HepG2 (cell line): ENCODE results near the gene TMEM33. TPM values are rescaled to one million over a fixed set of nuclear protein-coding genes. Genes with fewer than 3 reads are reported as not detected.

Experiments used
- ATAC-seq: fragments of 200-7000 bp; cut with Tn5 transposase; 3 replicates; pipeline ENCODE4 v1.9.1; 2020; ENCODE audit warnings: mild to moderate bottlenecking, moderate library complexity
- BruUV-seq: library from RNA; stranded (reverse); fragments of 400-500 nt; replicated peaks from 2 replicates; lab custom pipeline; 2021; lab: Mats Ljungman, UMichigan
- CTCF ChIA-PET: fragments of 300-600 bp; formaldehyde crosslinking; extraction: SDS; loops from one replicate; lab custom pipeline; 2021; ENCODE audit warnings: low total read pairs, inconsistent platforms, low intra/inter-chr PET ratio; lab: Yijun Ruan, JAX
- POLR2A ChIA-PET: fragments of 350-600 bp; sonication (Branson Sonifier 250); formaldehyde crosslinking; loops from one replicate; lab custom pipeline; 2020; ENCODE audit warnings: antibody characterized with exemption, inconsistent platforms; lab: Yijun Ruan, JAX
- DNase-seq: peaks from one replicate; pipeline ENCODE4 v3.0.0-alpha.2; 2015; ENCODE audit warnings: low spot score
- FAIRE-seq: peaks from 3 replicates; lab custom pipeline; 2011; peaks lifted over from hg19 to GRCh38; lab: Jason Lieb, UNC
- H2AFZ ChIP-seq: one replicate; pipeline ENCODE4 v1.6.1; 2011; ENCODE audit warnings: low read length, inconsistent platforms
- H3K27ac ChIP-seq: fragments of 300-600 bp; 3 replicates; pipeline ENCODE4 v1.8.0; 2011; ENCODE audit warnings: mixed run types, mild to moderate bottlenecking, mixed read lengths, low read length, inconsistent platforms; ENCODE audit not compliant: insufficient read depth; ENCODE audit errors: extremely low read length
- H3K27me3 ChIP-seq, 2 experiments: fragments of 200-600 bp in 1 of 2; 2 replicates in 1 of 2; 3 replicates in 1 of 2; pipeline versions ENCODE4 v1.6.0 to v1.8.0; 2011; ENCODE audit warnings: low read length in 2 of 2, mild to moderate bottlenecking in 2 of 2, moderate library complexity in 2 of 2, inconsistent platforms in 1 of 2; ENCODE audit not compliant: insufficient read depth in 2 of 2, control insufficient read depth in 1 of 2
- H3K36me3 ChIP-seq, 2 experiments: fragments of 200-600 bp in 1 of 2; replicated peaks in 1 of 2; 2 replicates in 1 of 2; 3 replicates in 1 of 2; pipeline versions ENCODE4 v1.5.1 to v1.8.0; 2011; ENCODE audit warnings: low read length in 2 of 2, inconsistent platforms in 1 of 2; ENCODE audit not compliant: insufficient read depth in 2 of 2, control insufficient read depth in 1 of 2
- H3K4me1 ChIP-seq: 2 replicates; pipeline ENCODE4 v1.5.1; 2012; ENCODE audit warnings: low read length, inconsistent platforms; ENCODE audit not compliant: insufficient read depth
- H3K4me2 ChIP-seq: 2 replicates; pipeline ENCODE4 v1.6.0; 2011; ENCODE audit warnings: low read depth, low read length, inconsistent platforms
- H3K4me3 ChIP-seq, 3 experiments: fragments of 200-600 bp in 1 of 3; sonication (generic), shearing (Covaris generic) in 1 of 3; replicated peaks in 1 of 3; 2 replicates each; pipeline ENCODE4 v1.5.1; 2011 to 2016; ENCODE audit warnings: low read length in 3 of 3, inconsistent platforms in 2 of 3, low read depth in 2 of 3, mild to moderate bottlenecking in 2 of 3, control low read depth in 1 of 3, mixed read lengths in 1 of 3; ENCODE audit not compliant: insufficient read depth in 1 of 3
- H3K79me2 ChIP-seq: one replicate; pipeline ENCODE4 v1.6.1; 2011; ENCODE audit warnings: low read length, inconsistent platforms; ENCODE audit not compliant: insufficient read depth
- H3K9ac ChIP-seq: 2 replicates; pipeline ENCODE4 v1.6.0; 2011; ENCODE audit warnings: mild to moderate bottlenecking, low read depth, low read length, inconsistent platforms; ENCODE audit not compliant: insufficient read depth
- H3K9me3 ChIP-seq: 2 replicates; pipeline ENCODE4 v1.5.1; 2012; ENCODE audit warnings: mild to moderate bottlenecking, low read length
- H4K20me1 ChIP-seq: 2 replicates; pipeline ENCODE4 v1.6.0; 2011; ENCODE audit warnings: inconsistent platforms, mild to moderate bottlenecking, low read length, moderate library complexity; ENCODE audit not compliant: insufficient read depth
- BRF2 ChIP-seq: sonication (generic); formaldehyde crosslinking; IDR thresholded peaks from 2 replicates; pipeline ENCODE4 v1.8.1; 2022; ENCODE audit warnings: mild to moderate bottlenecking, missing genetic modification reagents
- KDM5B ChIP-seq: sonication (generic); formaldehyde crosslinking; IDR thresholded peaks from 2 replicates; pipeline ENCODE4 v1.4.0; 2020; ENCODE audit warnings: missing genetic modification reagents, mild to moderate bottlenecking, borderline replicate concordance
- MXD4 ChIP-seq: IDR thresholded peaks from 2 replicates; pipeline ENCODE4 v1.6.1; 2016; ENCODE audit warnings: mild to moderate bottlenecking, missing biosample characterization, missing genetic modification reagents
- RXRA ChIP-seq: sonication (generic); formaldehyde crosslinking; IDR thresholded peaks from 2 replicates; pipeline ENCODE4 v1.5.1; 2020; ENCODE audit warnings: missing genetic modification reagents
- SNAI1 ChIP-seq: sonication (generic); formaldehyde crosslinking; IDR thresholded peaks from 2 replicates; pipeline ENCODE4 v1.5.0; 2020; ENCODE audit warnings: mild to moderate bottlenecking, missing genetic modification reagents, borderline replicate concordance
- SP2 ChIP-seq: sonication (generic); formaldehyde crosslinking; IDR thresholded peaks from 2 replicates; pipeline ENCODE4 v1.5.1; 2020; ENCODE audit warnings: mild to moderate bottlenecking, missing genetic modification reagents
- SRF ChIP-seq: IDR thresholded peaks from 2 replicates; pipeline ENCODE4 v1.6.1; 2011; ENCODE audit warnings: mild to moderate bottlenecking, low read depth, low read length, moderate library complexity
- STAG1 ChIP-seq: sonication (generic); formaldehyde crosslinking; IDR thresholded peaks from 2 replicates; pipeline ENCODE4 v1.4.0; 2020; ENCODE audit warnings: missing genetic modification reagents
- ZIK1 ChIP-seq: sonication (generic); formaldehyde crosslinking; IDR thresholded peaks from 2 replicates; pipeline ENCODE4 v1.5.0; 2020; ENCODE audit warnings: mild to moderate bottlenecking, low read depth, missing genetic modification reagents, borderline replicate concordance
- ZNF160 ChIP-seq: sonication (generic); formaldehyde crosslinking; IDR thresholded peaks from 2 replicates; pipeline ENCODE4 v1.8.0; 2022; ENCODE audit warnings: mild to moderate bottlenecking, inconsistent platforms, missing genetic modification reagents
- ZNF317 ChIP-seq: sonication (generic); formaldehyde crosslinking; IDR thresholded peaks from 2 replicates; pipeline ENCODE4 v1.5.0; 2020; ENCODE audit warnings: mild to moderate bottlenecking, missing genetic modification reagents
- ZNF337 ChIP-seq: sonication (generic); formaldehyde crosslinking; IDR thresholded peaks from 2 replicates; pipeline ENCODE4 v1.5.1; 2020; ENCODE audit warnings: missing genetic modification reagents, low read depth, mild to moderate bottlenecking, borderline replicate concordance
- ZNF414 ChIP-seq: sonication (generic); formaldehyde crosslinking; IDR thresholded peaks from 2 replicates; pipeline ENCODE4 v1.5.0; 2020; ENCODE audit warnings: missing genetic modification reagents
- ZNF616 ChIP-seq: sonication (generic); formaldehyde crosslinking; IDR thresholded peaks from 2 replicates; pipeline ENCODE4 v1.5.0; 2020; ENCODE audit warnings: low read depth, mild to moderate bottlenecking, missing genetic modification reagents
- ZNF670 ChIP-seq: sonication (generic); formaldehyde crosslinking; IDR thresholded peaks from 2 replicates; pipeline ENCODE4 v1.8.0; 2022; ENCODE audit warnings: mild to moderate bottlenecking, missing genetic modification reagents, borderline replicate concordance
- ZNF7 ChIP-seq: IDR thresholded peaks from 2 replicates; pipeline ENCODE4 v1.6.1; 2016; ENCODE audit warnings: missing biosample characterization, missing genetic modification reagents
- WGBS: methylation state at CpG from one replicate; pipeline ENCODE4 v1.1.6; 2017; ENCODE audit warnings: low lambda C conversion rate; 5-methylcytosine and 5-hydroxymethylcytosine counted together
- in situ Hi-C: cut with HindIII; loops from 2 replicates; pipeline ENCODE4 v1.10.0; 2017; ENCODE audit warnings: low pct_unique_long_range_greater_than_20kb; ENCODE audit not compliant: extremely low pct_ligation_motif_present
- intact Hi-C: fragments of 100-400 bp; cut with micrococcal nuclease; formaldehyde crosslinking; loops from one replicate; pipeline ENCODE4 v1.10.0; 2022; ENCODE audit not compliant: unreplicated experiment
- polyA plus RNA-seq, 8 experiments: library from polyadenylated mRNA; depleted of rRNA in 3 of 8; stranded (reverse) in 7 of 8; unstranded in 1 of 8; fragments of >200 nt; fragmentation: Illumina TruSeq in 4 of 8; extraction: Trizol in 4 of 8; gene quantifications; 2 replicates each; pipeline versions ENCODE4 v1.2.1 to v1.2.3, GENCODE V29; 2011 to 2016; ENCODE audit warnings: low read depth in 4 of 8, missing spikeins in 1 of 8, mixed read lengths in 1 of 8; ENCODE audit not compliant: insufficient read depth in 1 of 8
- total RNA-seq, 5 experiments: library from RNA; depleted of rRNA; stranded (reverse); fragments of >200 nt; fragmentation: Illumina TruSeq; extraction: Trizol; gene quantifications; 2 replicates each; pipeline ENCODE4 v1.2.3, GENCODE V29; 2016; ENCODE audit warnings: low read depth in 1 of 5

TMEM33 gene
- total and polyA plus RNA-seq, 2 of the 13 experiments (the other 11 are each of a cell fraction or from before 2014, with no cell fraction given), result 36.1 to 66.6 TPM

- no peak overlapping the region for H3K4me2 ChIP-seq
- DNase-seq, result no peak
- H3K4me1 ChIP-seq, result peaks cover 11% of the 10 kb centered on the region
- in situ Hi-C loops, result loop anchor here (5.0 to 10.0 kb wide), 2 partner anchors 196 to 624 kb away; no protein-coding TSS in a partner anchor
- no peaks in the 10 kb centered on the region for H3K27me3 ChIP-seq
- 12% methylated on average over 1 of the region's 1 CpG for WGBS
- H4K20me1 ChIP-seq, result no peaks in the 10 kb centered on the region
- no peak for FAIRE-seq
- TF ChIP-seq ZNF337 (CRISPR knock-in tag) (no peak), ZNF317 (CRISPR knock-in tag) (no peak), SRF (no peak), SP2 (CRISPR knock-in tag) (no peak), RXRA (CRISPR knock-in tag) (no peak)
- no peak overlapping the region for H3K27ac ChIP-seq
- H2AFZ ChIP-seq, result no peak overlapping the region
- POLR2A ChIA-PET, result no interaction called here
- no peaks in the 10 kb centered on the region for H3K36me3 ChIP-seq
- CTCF ChIA-PET, result interaction anchor here (1.4 to 4.2 kb wide), 4 partner anchors 35 to 608 kb away, joined by 3 to 34 read pairs (median 8); no protein-coding TSS in a partner anchor
- no peaks in the 10 kb centered on the region for H3K9me3 ChIP-seq
- H3K4me3 ChIP-seq, result no peak overlapping the region
- no TSS peak for BruUV-seq
- no peak for ATAC-seq
- intact Hi-C loops, result loop anchor here (1.0 kb wide), 3 partner anchors 34 to 607 kb away; no protein-coding TSS in a partner anchor
- no peak overlapping the region for H3K9ac ChIP-seq
- no peaks in the 10 kb centered on the region for H3K79me2 ChIP-seq
Observed at GRCh38 chr4:41888687-41889074, 46.5 kb upstream of the TMEM33 start.

GRCh38 chr4:41889317-41889716, 45.9 kb upstream of the TMEM33 start:
- Histone ChIP-seq H3K9ac (no peak overlapping the region), H3K9me3 (no peaks in the 10 kb centered on the region), H3K4me3 (no peak overlapping the region), H4K20me1 (no peaks in the 10 kb centered on the region), H3K36me3 (no peaks in the 10 kb centered on the region), H3K79me2 (no peaks in the 10 kb centered on the region), H2AFZ (no peak overlapping the region), H3K4me2 (no peak overlapping the region), H3K27ac (no peak overlapping the region), H3K27me3 (no peaks in the 10 kb centered on the region), H3K4me1 (peaks cover 5% of the 10 kb centered on the region)
- ATAC-seq (no peak), DNase-seq (no peak), FAIRE-seq (no peak)
- ChIA-PET POLR2A (no interaction called here), CTCF (interaction anchor here (2.3 to 4.2 kb wide), 2 partner anchors 35 to 196 kb away, joined by 9 to 34 read pairs; no protein-coding TSS in a partner anchor)
- intact Hi-C loops, result no loop called here
- TF ChIP-seq ZNF670 (CRISPR knock-in tag) (no peak), ZNF160 (CRISPR knock-in tag) (no peak), ZNF616 (no peak), ZIK1 (CRISPR knock-in tag) (no peak), MXD4 (CRISPR knock-in tag) (no peak), BRF2 (CRISPR knock-in tag) (no peak), KDM5B (CRISPR knock-in tag) (no peak), SNAI1 (CRISPR knock-in tag) (no peak), ZNF414 (CRISPR knock-in tag) (no peak), STAG1 (CRISPR knock-in tag) (no peak), ZNF7 (CRISPR knock-in tag) (no peak)
- in situ Hi-C loops, result loop anchor here (5.0 to 10.0 kb wide), 2 partner anchors 197 to 625 kb away; no protein-coding TSS in a partner anchor
- 0% methylated on average over 1 of the region's 1 CpG for WGBS
- BruUV-seq, result no TSS peak
